ENCODE measurements around the gene ARMH4. TPM values are rescaled to one million over a fixed set of nuclear protein-coding genes. Genes with fewer than 3 reads are reported as not detected.

ARMH4 gene
- polyA plus RNA-seq, 3 donors = 0.07 TPM; not detected in 2

DNA sequence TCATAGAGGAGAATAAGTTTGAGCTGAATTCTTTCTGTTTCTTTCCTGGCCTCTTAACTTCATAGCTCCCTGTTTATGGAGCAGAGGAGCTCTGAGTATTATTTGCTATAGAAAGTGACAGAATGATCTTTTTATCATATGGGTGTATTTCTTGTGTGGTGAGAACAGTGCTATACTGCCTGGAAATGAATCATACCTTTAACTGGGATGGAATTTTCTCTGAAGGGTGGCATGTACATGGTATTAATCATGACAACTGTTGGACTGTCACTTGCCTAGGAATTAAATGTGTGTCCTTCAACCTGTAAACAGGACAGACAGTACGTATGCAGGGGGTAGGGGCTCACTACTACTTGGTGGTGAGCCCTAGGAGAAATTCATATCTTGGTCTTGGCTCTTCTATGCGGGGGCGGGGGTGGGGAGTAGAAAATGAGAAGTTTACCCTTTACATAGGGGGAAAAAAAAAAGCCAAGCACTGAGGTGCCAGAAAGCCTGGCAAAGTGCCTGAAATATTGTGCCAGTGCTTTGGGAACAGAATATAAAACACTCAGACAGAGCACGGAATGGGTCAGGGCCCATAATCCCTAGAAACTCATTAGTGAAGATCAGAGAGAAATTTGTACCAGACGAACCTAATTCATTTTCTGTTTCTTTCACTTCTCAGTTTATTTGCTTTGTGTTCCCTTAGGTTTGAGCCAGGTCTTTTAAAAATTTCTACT lies 33.8 kb downstream of the ARMH4 start:
- H3K4me2 ChIP-seq (replicated peaks; ENCODE audit: extremely low read depth, low read length, poor library complexity, severe bottlenecking) = no peak overlapping the region
- Mint-ChIP-seq H3K4me1 (no peaks in the 10 kb centered on the region), H3K9me3 (peaks cover 0 to 2% (median 0%) of the 10 kb centered on the region in 7 donors), H3K27ac (no peak overlapping the region), H3K36me3 (no peaks in the 10 kb centered on the region), H3K27me3 (ENCODE audit: low read depth in 3 of 3) (peaks cover 0 to 1% (median 1%) of the 10 kb centered on the region in 3 donors), H3K4me3 (no peak overlapping the region)
- no peaks in the 10 kb centered on the region for H3K79me2 ChIP-seq (ENCODE audit: insufficient read depth, low read length)
- WGBS (ENCODE audit: insufficient coverage) = 71% methylated on average over 1 of the region's 5 CpGs
- H3K27ac ChIP-seq (ENCODE audit: low read depth in 1 of 2, low read length in 2 of 2) = no peak overlapping the region
- no peaks in the 10 kb centered on the region for H3K27me3 ChIP-seq (ENCODE audit: control insufficient read depth in 2 of 2, insufficient read depth in 2 of 2, low read length in 2 of 2)
- H2AFZ ChIP-seq (ENCODE audit: insufficient read depth, low read depth, low read length, poor library complexity, severe bottlenecking) = no peak overlapping the region
- no peaks in the 10 kb centered on the region for H3K9me3 ChIP-seq (replicated peaks in 1 of 2; ENCODE audit: control insufficient read depth in 1 of 2, insufficient read depth in 1 of 2, low read length in 2 of 2)
- no peaks in the 10 kb centered on the region for H3K36me3 ChIP-seq (replicated peaks in 1 of 2; ENCODE audit: control insufficient read depth in 1 of 2, insufficient read depth in 2 of 2, low read length in 2 of 2)
- TF ChIP-seq, protein P1, sequence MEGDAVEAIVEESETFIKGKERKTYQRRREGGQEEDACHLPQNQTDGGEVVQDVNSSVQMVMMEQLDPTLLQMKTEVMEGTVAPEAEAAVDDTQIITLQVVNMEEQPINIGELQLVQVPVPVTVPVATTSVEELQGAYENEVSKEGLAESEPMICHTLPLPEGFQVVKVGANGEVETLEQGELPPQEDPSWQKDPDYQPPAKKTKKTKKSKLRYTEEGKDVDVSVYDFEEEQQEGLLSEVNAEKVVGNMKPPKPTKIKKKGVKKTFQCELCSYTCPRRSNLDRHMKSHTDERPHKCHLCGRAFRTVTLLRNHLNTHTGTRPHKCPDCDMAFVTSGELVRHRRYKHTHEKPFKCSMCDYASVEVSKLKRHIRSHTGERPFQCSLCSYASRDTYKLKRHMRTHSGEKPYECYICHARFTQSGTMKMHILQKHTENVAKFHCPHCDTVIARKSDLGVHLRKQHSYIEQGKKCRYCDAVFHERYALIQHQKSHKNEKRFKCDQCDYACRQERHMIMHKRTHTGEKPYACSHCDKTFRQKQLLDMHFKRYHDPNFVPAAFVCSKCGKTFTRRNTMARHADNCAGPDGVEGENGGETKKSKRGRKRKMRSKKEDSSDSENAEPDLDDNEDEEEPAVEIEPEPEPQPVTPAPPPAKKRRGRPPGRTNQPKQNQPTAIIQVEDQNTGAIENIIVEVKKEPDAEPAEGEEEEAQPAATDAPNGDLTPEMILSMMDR (IDR thresholded peaks at IDR 0.05) = no peak
- no peaks in the 10 kb centered on the region for H3K4me1 ChIP-seq (ENCODE audit: control insufficient read depth in 1 of 2, insufficient read depth in 2 of 2, low read length in 2 of 2)
- H3K4me3 ChIP-seq (replicated peaks in 1 of 3; ENCODE audit: low read depth in 2 of 3, low read length in 3 of 3) = no peak overlapping the region
- no peak overlapping the region for H3K9ac ChIP-seq (ENCODE audit: insufficient read depth, low read length, poor library complexity, severe bottlenecking)
- intact Hi-C loops (cut with micrococcal nuclease) = no loop called here
- DNase-seq = no peak
- H4K20me1 ChIP-seq (ENCODE audit: insufficient read depth, low read length) = no peaks in the 10 kb centered on the region

DNA sequence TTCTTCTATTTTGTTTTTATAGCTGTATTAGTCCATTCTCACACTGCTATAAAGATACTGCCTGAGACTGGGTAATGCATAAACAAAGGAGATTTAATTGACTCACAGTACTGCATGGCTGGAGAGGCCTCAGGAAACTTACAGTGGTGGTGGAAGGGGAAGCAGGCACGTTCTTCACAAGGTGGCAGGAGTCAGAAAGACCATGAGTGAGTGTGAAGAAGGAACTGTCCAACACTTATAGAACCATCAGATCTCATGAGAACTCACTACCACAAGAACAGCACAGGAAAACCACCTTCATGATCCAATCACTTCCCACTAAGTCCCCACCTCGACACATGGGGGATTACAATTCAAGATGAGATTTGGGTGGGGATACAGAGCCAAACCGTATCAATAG lies 42.3 kb downstream of the ARMH4 start:
- H3K9me3 Mint-ChIP-seq = no peaks in the 10 kb centered on the region
- H3K4me3 Mint-ChIP-seq = no peak overlapping the region
- H3K27me3 ChIP-seq (ENCODE audit: control insufficient read depth in 2 of 2, insufficient read depth in 2 of 2, low read length in 2 of 2) = no peaks in the 10 kb centered on the region
- no peak overlapping the region for H2AFZ ChIP-seq (ENCODE audit: insufficient read depth, low read depth, low read length, poor library complexity, severe bottlenecking)
- TF ChIP-seq, protein P1 (IDR thresholded peaks at IDR 0.05) = no peak
- H3K4me2 ChIP-seq (replicated peaks; ENCODE audit: extremely low read depth, low read length, poor library complexity, severe bottlenecking) = no peak overlapping the region
- DNase-seq = no peak
- no peaks in the 10 kb centered on the region for H3K9me3 ChIP-seq (replicated peaks in 1 of 2; ENCODE audit: control insufficient read depth in 1 of 2, insufficient read depth in 1 of 2, low read length in 2 of 2)
- H3K4me1 ChIP-seq (ENCODE audit: control insufficient read depth in 1 of 2, insufficient read depth in 2 of 2, low read length in 2 of 2) = no peaks in the 10 kb centered on the region
- no peak overlapping the region for H3K9ac ChIP-seq (ENCODE audit: insufficient read depth, low read length, poor library complexity, severe bottlenecking)
- H3K79me2 ChIP-seq (ENCODE audit: insufficient read depth, low read length) = no peaks in the 10 kb centered on the region
- intact Hi-C loops (cut with micrococcal nuclease) = no loop called here
- H3K27me3 Mint-ChIP-seq (ENCODE audit: low read depth in 3 of 3) = peaks cover 0 to 7% (median 0%) of the 10 kb centered on the region in 3 donors
- H3K4me3 ChIP-seq (replicated peaks in 1 of 3; ENCODE audit: low read depth in 2 of 3, low read length in 3 of 3) = no peak overlapping the region
- H3K36me3 ChIP-seq (replicated peaks in 1 of 2; ENCODE audit: control insufficient read depth in 1 of 2, insufficient read depth in 2 of 2, low read length in 2 of 2) = no peaks in the 10 kb centered on the region
- WGBS (ENCODE audit: insufficient coverage) = no CpG with 5 or more reads among the region's 3 CpGs
- no peak overlapping the region for H3K27ac Mint-ChIP-seq
- no peaks in the 10 kb centered on the region for H3K4me1 Mint-ChIP-seq
- H3K27ac ChIP-seq (ENCODE audit: low read depth in 1 of 2, low read length in 2 of 2) = no peak overlapping the region
- H3K36me3 Mint-ChIP-seq = no peaks in the 10 kb centered on the region
- no peaks in the 10 kb centered on the region for H4K20me1 ChIP-seq (ENCODE audit: insufficient read depth, low read length)

Data from CD14-positive monocyte (primary cell).